GM23248 (cell line): ENCODE data around the gene PCDH1.

Source experiments
- EZH2 ChIP-seq: fragments of 200-600 bp; sonication (generic); IDR thresholded peaks from 2 replicates; pipeline ENCODE4 v1.6.1; 2018; ENCODE audit warnings: antibody characterized with exemption, mild to moderate bottlenecking; ENCODE audit not compliant: insufficient read depth, poor library complexity, severe bottlenecking
- EZH2phosphoT487 ChIP-seq: fragments of 200-600 bp; sonication (generic); IDR thresholded peaks from 2 replicates; pipeline ENCODE4 v1.6.1; 2018; ENCODE audit warnings: antibody characterized with exemption, moderate library complexity, mild to moderate bottlenecking, low read depth; ENCODE audit not compliant: insufficient read depth

GRCh38 chr5:141917760-141918159 lies 39.5 kb upstream of the PCDH1 start:
- TF ChIP-seq EZH2 (no peak), EZH2phosphoT487 (no peak)
